HepG2 (cell line): ENCODE data around the gene CRAT. TPM values are rescaled to one million over a fixed set of nuclear protein-coding genes. Genes with fewer than 3 reads are reported as not detected.

Experiments
- ATAC-seq: fragments of 200-7000 bp; cut with Tn5 transposase; 3 replicates; pipeline ENCODE4 v1.9.1; 2020; ENCODE audit warnings: mild to moderate bottlenecking, moderate library complexity
- BruUV-seq: library from RNA; stranded (reverse); fragments of 400-500 nt; replicated peaks from 2 replicates; lab custom pipeline; 2021; lab: Mats Ljungman, UMichigan
- CTCF ChIA-PET: fragments of 300-600 bp; formaldehyde crosslinking; extraction: SDS; loops from one replicate; lab custom pipeline; 2021; ENCODE audit warnings: low total read pairs, inconsistent platforms, low intra/inter-chr PET ratio; lab: Yijun Ruan, JAX
- POLR2A ChIA-PET: fragments of 350-600 bp; sonication (Branson Sonifier 250); formaldehyde crosslinking; loops from one replicate; lab custom pipeline; 2020; ENCODE audit warnings: antibody characterized with exemption, inconsistent platforms; lab: Yijun Ruan, JAX
- DNase-seq: peaks from one replicate; pipeline ENCODE4 v3.0.0-alpha.2; 2015; ENCODE audit warnings: low spot score
- FAIRE-seq: peaks from 3 replicates; lab custom pipeline; 2011; peaks lifted over from hg19 to GRCh38; lab: Jason Lieb, UNC
- H2AFZ ChIP-seq: one replicate; pipeline ENCODE4 v1.6.1; 2011; ENCODE audit warnings: low read length, inconsistent platforms
- H3K27ac ChIP-seq: fragments of 300-600 bp; 3 replicates; pipeline ENCODE4 v1.8.0; 2011; ENCODE audit warnings: mixed run types, mild to moderate bottlenecking, mixed read lengths, low read length, inconsistent platforms; ENCODE audit not compliant: insufficient read depth; ENCODE audit errors: extremely low read length
- H3K27me3 ChIP-seq, 2 experiments: fragments of 200-600 bp in 1 of 2; 2 replicates in 1 of 2; 3 replicates in 1 of 2; pipeline versions ENCODE4 v1.6.0 to v1.8.0; 2011; ENCODE audit warnings: low read length in 2 of 2, mild to moderate bottlenecking in 2 of 2, moderate library complexity in 2 of 2, inconsistent platforms in 1 of 2; ENCODE audit not compliant: insufficient read depth in 2 of 2, control insufficient read depth in 1 of 2
- H3K36me3 ChIP-seq, 2 experiments: fragments of 200-600 bp in 1 of 2; replicated peaks in 1 of 2; 2 replicates in 1 of 2; 3 replicates in 1 of 2; pipeline versions ENCODE4 v1.5.1 to v1.8.0; 2011; ENCODE audit warnings: low read length in 2 of 2, inconsistent platforms in 1 of 2; ENCODE audit not compliant: insufficient read depth in 2 of 2, control insufficient read depth in 1 of 2
- H3K4me1 ChIP-seq: 2 replicates; pipeline ENCODE4 v1.5.1; 2012; ENCODE audit warnings: low read length, inconsistent platforms; ENCODE audit not compliant: insufficient read depth
- H3K4me2 ChIP-seq: 2 replicates; pipeline ENCODE4 v1.6.0; 2011; ENCODE audit warnings: low read depth, low read length, inconsistent platforms
- H3K4me3 ChIP-seq, 3 experiments: fragments of 200-600 bp in 1 of 3; sonication (generic), shearing (Covaris generic) in 1 of 3; replicated peaks in 1 of 3; 2 replicates each; pipeline ENCODE4 v1.5.1; 2011 to 2016; ENCODE audit warnings: low read length in 3 of 3, inconsistent platforms in 2 of 3, low read depth in 2 of 3, mild to moderate bottlenecking in 2 of 3, control low read depth in 1 of 3, mixed read lengths in 1 of 3; ENCODE audit not compliant: insufficient read depth in 1 of 3
- H3K79me2 ChIP-seq: one replicate; pipeline ENCODE4 v1.6.1; 2011; ENCODE audit warnings: low read length, inconsistent platforms; ENCODE audit not compliant: insufficient read depth
- H3K9ac ChIP-seq: 2 replicates; pipeline ENCODE4 v1.6.0; 2011; ENCODE audit warnings: mild to moderate bottlenecking, low read depth, low read length, inconsistent platforms; ENCODE audit not compliant: insufficient read depth
- H3K9me3 ChIP-seq: 2 replicates; pipeline ENCODE4 v1.5.1; 2012; ENCODE audit warnings: mild to moderate bottlenecking, low read length
- H4K20me1 ChIP-seq: 2 replicates; pipeline ENCODE4 v1.6.0; 2011; ENCODE audit warnings: inconsistent platforms, mild to moderate bottlenecking, low read length, moderate library complexity; ENCODE audit not compliant: insufficient read depth
- AKAP8 ChIP-seq: sonication (generic); formaldehyde crosslinking; IDR thresholded peaks from 2 replicates; pipeline ENCODE4 v1.5.1; 2020; ENCODE audit warnings: mild to moderate bottlenecking, missing genetic modification reagents
- CBFB ChIP-seq: sonication (generic); formaldehyde crosslinking; IDR thresholded peaks from 2 replicates; pipeline ENCODE4 v1.4.0; 2020; ENCODE audit warnings: missing genetic modification reagents
- JDP2 ChIP-seq: sonication (generic); formaldehyde crosslinking; IDR thresholded peaks from 2 replicates; pipeline ENCODE4 v1.8.1; 2022; ENCODE audit warnings: missing genetic modification reagents, borderline replicate concordance
- RXRB ChIP-seq: IDR thresholded peaks from 2 replicates; pipeline ENCODE4 v1.6.1; 2016; ENCODE audit warnings: borderline replicate concordance, missing genetic modification reagents, missing compliant biosample characterization
- XBP1 ChIP-seq: sonication (generic); formaldehyde crosslinking; IDR thresholded peaks from 2 replicates; pipeline ENCODE4 v1.5.0; 2020; ENCODE audit warnings: missing genetic modification reagents
- ZEB1 ChIP-seq: IDR thresholded peaks from 2 replicates; pipeline ENCODE4 v1.6.1; 2012; ENCODE audit warnings: mild to moderate bottlenecking, low read depth, inconsistent platforms; ENCODE audit not compliant: insufficient replicate concordance
- ZNF431 ChIP-seq: sonication (generic); formaldehyde crosslinking; IDR thresholded peaks from 2 replicates; pipeline ENCODE4 v1.9.0; 2022; ENCODE audit warnings: missing genetic modification reagents, low read depth, mild to moderate bottlenecking, borderline replicate concordance
- WGBS: methylation state at CpG from one replicate; pipeline ENCODE4 v1.1.6; 2017; ENCODE audit warnings: low lambda C conversion rate; 5-methylcytosine and 5-hydroxymethylcytosine counted together
- in situ Hi-C: cut with HindIII; loops from 2 replicates; pipeline ENCODE4 v1.10.0; 2017; ENCODE audit warnings: low pct_unique_long_range_greater_than_20kb; ENCODE audit not compliant: extremely low pct_ligation_motif_present
- intact Hi-C: fragments of 100-400 bp; cut with micrococcal nuclease; formaldehyde crosslinking; loops from one replicate; pipeline ENCODE4 v1.10.0; 2022; ENCODE audit not compliant: unreplicated experiment
- polyA plus RNA-seq, 8 experiments: library from polyadenylated mRNA; depleted of rRNA in 3 of 8; stranded (reverse) in 7 of 8; unstranded in 1 of 8; fragments of >200 nt; fragmentation: Illumina TruSeq in 4 of 8; extraction: Trizol in 4 of 8; gene quantifications; 2 replicates each; pipeline versions ENCODE4 v1.2.1 to v1.2.3, GENCODE V29; 2011 to 2016; ENCODE audit warnings: low read depth in 4 of 8, missing spikeins in 1 of 8, mixed read lengths in 1 of 8; ENCODE audit not compliant: insufficient read depth in 1 of 8
- total RNA-seq, 5 experiments: library from RNA; depleted of rRNA; stranded (reverse); fragments of >200 nt; fragmentation: Illumina TruSeq; extraction: Trizol; gene quantifications; 2 replicates each; pipeline ENCODE4 v1.2.3, GENCODE V29; 2016; ENCODE audit warnings: low read depth in 1 of 5
- TF ChIP-seq, protein P1 (sequence below): sonication (generic); formaldehyde crosslinking; IDR thresholded peaks from 2 replicates; pipeline ENCODE4 v1.8.0; 2022; ENCODE audit warnings: missing genetic modification reagents, mild to moderate bottlenecking, borderline replicate concordance
- TF ChIP-seq, protein P2 (sequence below): sonication (generic); formaldehyde crosslinking; IDR thresholded peaks from 2 replicates; pipeline ENCODE4 v1.4.0; 2020; ENCODE audit warnings: missing genetic modification reagents
- TF ChIP-seq, protein P3 (sequence below): sonication (generic); formaldehyde crosslinking; IDR thresholded peaks from 2 replicates; pipeline ENCODE4 v1.5.0; 2020; ENCODE audit warnings: mild to moderate bottlenecking, missing genetic modification reagents, moderate library complexity
- TF ChIP-seq, protein P4 (sequence below): sonication (generic); formaldehyde crosslinking; IDR thresholded peaks from 2 replicates; pipeline ENCODE4 v1.5.1; 2020; ENCODE audit warnings: mild to moderate bottlenecking, missing genetic modification reagents, borderline replicate concordance
- TF ChIP-seq, protein P5 (sequence below): sonication (generic); formaldehyde crosslinking; IDR thresholded peaks from 2 replicates; pipeline ENCODE4 v1.4.0; 2020; ENCODE audit warnings: mild to moderate bottlenecking, missing genetic modification reagents

Gene CRAT
- total and polyA plus RNA-seq, 2 of the 13 experiments (the other 11 are each of a cell fraction or from before 2014, with no cell fraction given), result 26.1 to 26.6 TPM

DNA sequence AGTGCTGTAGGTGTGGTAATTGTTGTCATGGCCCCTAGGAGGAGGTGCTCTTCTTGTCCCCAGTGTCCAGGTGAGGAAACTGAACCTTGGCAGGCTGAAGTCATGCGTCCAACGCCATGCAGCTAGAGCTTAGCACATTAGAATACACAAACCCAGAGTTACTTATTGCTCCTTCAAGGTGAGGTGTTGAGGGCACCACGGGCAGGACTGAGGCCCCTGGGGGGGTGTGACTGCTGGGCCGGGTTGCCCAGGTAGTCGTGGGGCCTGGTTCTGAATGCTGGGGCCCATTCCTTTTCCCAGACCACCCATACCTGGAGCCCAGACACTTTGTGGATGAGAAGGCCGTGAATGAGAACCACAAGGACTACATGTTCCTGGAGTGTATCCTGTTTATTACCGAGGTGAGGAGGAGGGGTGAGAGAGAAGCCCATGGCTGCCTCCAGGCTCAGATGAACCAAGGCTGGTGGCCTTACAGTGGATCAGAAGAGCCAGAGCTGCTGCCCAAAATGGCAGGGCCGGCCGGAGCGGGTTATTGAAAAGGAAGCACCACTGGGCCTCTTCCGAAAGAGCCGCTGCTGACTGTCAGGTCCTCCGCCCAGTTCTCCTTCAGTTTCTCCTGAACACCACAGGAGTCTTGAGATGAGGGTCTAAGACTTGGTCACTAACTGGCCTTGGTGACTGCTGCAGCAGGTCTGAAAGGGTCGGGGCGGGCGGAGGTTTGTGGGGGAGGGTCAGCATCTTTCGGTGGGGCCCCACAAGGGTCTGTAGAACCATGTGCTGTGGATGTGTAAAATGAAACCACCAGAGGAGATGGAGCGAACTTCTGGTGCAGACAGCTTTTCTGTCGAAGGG, 26.9 kb upstream of the CRAT start:
- TF ChIP-seq CBFB (no peak), ZNF431 (CRISPR knock-in tag) (no peak), ZEB1 (no peak), JDP2 (CRISPR knock-in tag) (no peak), RXRB (CRISPR knock-in tag) (no peak), AKAP8 (CRISPR knock-in tag) (no peak), XBP1 (CRISPR knock-in tag) (no peak)
- TF ChIP-seq, protein P1, sequence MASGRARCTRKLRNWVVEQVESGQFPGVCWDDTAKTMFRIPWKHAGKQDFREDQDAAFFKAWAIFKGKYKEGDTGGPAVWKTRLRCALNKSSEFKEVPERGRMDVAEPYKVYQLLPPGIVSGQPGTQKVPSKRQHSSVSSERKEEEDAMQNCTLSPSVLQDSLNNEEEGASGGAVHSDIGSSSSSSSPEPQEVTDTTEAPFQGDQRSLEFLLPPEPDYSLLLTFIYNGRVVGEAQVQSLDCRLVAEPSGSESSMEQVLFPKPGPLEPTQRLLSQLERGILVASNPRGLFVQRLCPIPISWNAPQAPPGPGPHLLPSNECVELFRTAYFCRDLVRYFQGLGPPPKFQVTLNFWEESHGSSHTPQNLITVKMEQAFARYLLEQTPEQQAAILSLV (CRISPR knock-in tag), result no peak
- TF ChIP-seq, protein P2, sequence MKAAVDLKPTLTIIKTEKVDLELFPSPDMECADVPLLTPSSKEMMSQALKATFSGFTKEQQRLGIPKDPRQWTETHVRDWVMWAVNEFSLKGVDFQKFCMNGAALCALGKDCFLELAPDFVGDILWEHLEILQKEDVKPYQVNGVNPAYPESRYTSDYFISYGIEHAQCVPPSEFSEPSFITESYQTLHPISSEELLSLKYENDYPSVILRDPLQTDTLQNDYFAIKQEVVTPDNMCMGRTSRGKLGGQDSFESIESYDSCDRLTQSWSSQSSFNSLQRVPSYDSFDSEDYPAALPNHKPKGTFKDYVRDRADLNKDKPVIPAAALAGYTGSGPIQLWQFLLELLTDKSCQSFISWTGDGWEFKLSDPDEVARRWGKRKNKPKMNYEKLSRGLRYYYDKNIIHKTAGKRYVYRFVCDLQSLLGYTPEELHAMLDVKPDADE (CRISPR knock-in tag), result no peak
- TF ChIP-seq, protein P3, sequence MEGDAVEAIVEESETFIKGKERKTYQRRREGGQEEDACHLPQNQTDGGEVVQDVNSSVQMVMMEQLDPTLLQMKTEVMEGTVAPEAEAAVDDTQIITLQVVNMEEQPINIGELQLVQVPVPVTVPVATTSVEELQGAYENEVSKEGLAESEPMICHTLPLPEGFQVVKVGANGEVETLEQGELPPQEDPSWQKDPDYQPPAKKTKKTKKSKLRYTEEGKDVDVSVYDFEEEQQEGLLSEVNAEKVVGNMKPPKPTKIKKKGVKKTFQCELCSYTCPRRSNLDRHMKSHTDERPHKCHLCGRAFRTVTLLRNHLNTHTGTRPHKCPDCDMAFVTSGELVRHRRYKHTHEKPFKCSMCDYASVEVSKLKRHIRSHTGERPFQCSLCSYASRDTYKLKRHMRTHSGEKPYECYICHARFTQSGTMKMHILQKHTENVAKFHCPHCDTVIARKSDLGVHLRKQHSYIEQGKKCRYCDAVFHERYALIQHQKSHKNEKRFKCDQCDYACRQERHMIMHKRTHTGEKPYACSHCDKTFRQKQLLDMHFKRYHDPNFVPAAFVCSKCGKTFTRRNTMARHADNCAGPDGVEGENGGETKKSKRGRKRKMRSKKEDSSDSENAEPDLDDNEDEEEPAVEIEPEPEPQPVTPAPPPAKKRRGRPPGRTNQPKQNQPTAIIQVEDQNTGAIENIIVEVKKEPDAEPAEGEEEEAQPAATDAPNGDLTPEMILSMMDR (CRISPR knock-in tag), result no peak
- TF ChIP-seq, protein P4, sequence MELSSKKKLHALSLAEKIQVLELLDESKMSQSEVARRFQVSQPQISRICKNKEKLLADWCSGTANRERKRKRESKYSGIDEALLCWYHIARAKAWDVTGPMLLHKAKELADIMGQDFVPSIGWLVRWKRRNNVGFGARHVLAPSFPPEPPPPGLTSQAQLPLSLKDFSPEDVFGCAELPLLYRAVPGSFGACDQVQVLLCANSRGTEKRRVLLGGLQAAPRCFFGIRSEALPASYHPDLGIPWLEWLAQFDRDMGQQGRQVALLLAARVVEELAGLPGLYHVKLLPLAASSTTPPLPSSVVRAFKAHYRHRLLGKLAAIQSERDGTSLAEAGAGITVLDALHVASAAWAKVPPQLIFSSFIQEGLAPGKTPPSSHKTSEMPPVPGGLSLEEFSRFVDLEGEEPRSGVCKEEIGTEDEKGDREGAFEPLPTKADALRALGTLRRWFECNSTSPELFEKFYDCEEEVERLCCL (CRISPR knock-in tag), result no peak
- TF ChIP-seq, protein P5, sequence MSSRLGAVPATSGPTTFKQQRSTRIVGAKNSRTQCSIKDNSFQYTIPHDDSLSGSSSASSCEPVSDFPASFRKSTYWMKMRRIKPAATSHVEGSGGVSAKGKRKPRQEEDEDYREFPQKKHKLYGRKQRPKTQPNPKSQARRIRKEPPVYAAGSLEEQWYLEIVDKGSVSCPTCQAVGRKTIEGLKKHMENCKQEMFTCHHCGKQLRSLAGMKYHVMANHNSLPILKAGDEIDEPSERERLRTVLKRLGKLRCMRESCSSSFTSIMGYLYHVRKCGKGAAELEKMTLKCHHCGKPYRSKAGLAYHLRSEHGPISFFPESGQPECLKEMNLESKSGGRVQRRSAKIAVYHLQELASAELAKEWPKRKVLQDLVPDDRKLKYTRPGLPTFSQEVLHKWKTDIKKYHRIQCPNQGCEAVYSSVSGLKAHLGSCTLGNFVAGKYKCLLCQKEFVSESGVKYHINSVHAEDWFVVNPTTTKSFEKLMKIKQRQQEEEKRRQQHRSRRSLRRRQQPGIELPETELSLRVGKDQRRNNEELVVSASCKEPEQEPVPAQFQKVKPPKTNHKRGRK (CRISPR knock-in tag), result no peak
- TF ChIP-seq, all 625 proteins: peak for 0
- Histone ChIP-seq H3K9me3 (no peaks in the 10 kb centered on the region), H3K79me2 (peaks cover 6% of the 10 kb centered on the region), H3K36me3 (peaks cover 12 to 61% of the 10 kb centered on the region in 2 experiments), H4K20me1 (no peaks in the 10 kb centered on the region), H3K4me2 (no peak overlapping the region), H3K4me1 (peaks cover 31% of the 10 kb centered on the region), H3K9ac (no peak overlapping the region), H2AFZ (no peak overlapping the region), H3K4me3 (no peak overlapping the region), H3K27ac (no peak overlapping the region), H3K27me3 (no peaks in the 10 kb centered on the region)
- in situ Hi-C loops, result no loop called here
- DNase-seq (no peak), FAIRE-seq (no peak), ATAC-seq (no peak)
- ChIA-PET POLR2A (interaction anchor here (3.5 kb wide), 1 partner anchor 488 kb away, joined by 50 read pairs; the partner anchor contains the start of gene NTMT1), CTCF (no interaction called here)
- no TSS peak for BruUV-seq
- 94% methylated on average over 13 of the region's 19 CpGs for WGBS
- intact Hi-C loops, result no loop called here
